ENCODE measurements around the gene ZEB2.

DNA sequence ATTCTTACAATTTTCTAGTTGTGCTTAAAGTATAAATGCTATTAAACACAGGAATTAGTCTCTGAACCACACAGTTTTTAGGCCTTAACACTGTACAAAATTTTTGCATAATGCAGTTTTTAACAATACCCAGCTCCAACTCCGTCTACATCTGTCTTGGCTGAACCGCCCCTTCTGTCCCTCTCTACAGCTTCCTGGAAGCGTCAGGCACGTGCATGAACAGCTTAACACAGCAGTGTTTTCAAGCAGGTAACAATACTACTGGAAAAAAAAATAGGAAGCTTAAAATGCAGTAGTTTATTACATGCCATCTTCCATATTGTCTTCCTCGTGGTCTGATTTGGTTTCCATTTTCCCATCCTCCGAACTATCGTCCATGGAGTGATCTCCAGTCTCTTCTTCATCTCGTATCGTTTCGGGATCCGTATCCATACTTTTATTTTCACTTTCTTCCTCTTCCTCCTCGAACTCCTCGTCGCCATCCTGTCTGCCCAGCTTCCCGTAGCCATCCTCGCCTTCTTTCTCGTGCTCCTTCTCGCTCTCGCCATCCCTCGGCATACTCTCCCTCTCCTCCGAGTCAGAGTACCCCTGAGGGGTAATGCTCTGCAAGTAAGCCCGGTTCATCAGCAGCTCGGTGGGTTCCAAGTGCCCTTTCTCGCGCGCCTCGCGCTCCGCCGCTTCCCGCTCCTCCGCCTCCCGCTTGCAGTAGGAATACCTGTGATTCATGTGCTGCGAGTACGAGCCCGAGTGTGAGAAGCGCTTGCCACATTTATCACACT is 130.6 kb downstream of the ZEB2 start:
- TF ChIP-seq POLR2A (IDR thresholded peaks at IDR 0.05; ENCODE audit: low read depth, low read length) (no peak), JUN (IDR thresholded peaks at IDR 0.05; ENCODE audit: borderline replicate concordance, insufficient read depth, insufficient read length, low read depth) (no peak), MAX (IDR thresholded peaks at IDR 0.05; ENCODE audit: insufficient read depth, insufficient read length) (no peak), POLR2AphosphoS5 (IDR thresholded peaks at IDR 0.05; ENCODE audit: insufficient read depth, low read depth, low read length) (no peak)
- TF ChIP-seq, protein P1, sequence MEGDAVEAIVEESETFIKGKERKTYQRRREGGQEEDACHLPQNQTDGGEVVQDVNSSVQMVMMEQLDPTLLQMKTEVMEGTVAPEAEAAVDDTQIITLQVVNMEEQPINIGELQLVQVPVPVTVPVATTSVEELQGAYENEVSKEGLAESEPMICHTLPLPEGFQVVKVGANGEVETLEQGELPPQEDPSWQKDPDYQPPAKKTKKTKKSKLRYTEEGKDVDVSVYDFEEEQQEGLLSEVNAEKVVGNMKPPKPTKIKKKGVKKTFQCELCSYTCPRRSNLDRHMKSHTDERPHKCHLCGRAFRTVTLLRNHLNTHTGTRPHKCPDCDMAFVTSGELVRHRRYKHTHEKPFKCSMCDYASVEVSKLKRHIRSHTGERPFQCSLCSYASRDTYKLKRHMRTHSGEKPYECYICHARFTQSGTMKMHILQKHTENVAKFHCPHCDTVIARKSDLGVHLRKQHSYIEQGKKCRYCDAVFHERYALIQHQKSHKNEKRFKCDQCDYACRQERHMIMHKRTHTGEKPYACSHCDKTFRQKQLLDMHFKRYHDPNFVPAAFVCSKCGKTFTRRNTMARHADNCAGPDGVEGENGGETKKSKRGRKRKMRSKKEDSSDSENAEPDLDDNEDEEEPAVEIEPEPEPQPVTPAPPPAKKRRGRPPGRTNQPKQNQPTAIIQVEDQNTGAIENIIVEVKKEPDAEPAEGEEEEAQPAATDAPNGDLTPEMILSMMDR (IDR thresholded peaks at IDR 0.05; ENCODE audit: extremely low read depth in 1 of 2, insufficient read depth in 1 of 2, low read depth in 1 of 2, low read length in 2 of 2) = no peak

Data from endothelial cell of umbilical vein (primary cell).